Type B pancreatic cell (in vitro differentiated cells): ENCODE data around the gene KLK7. TPM values are rescaled to one million over a fixed set of nuclear protein-coding genes. Genes with fewer than 3 reads are reported as not detected.

Experiments used
- DNase-seq: peaks from one replicate; pipeline ENCODE4 v3.0.0; 2021; ENCODE audit warnings: mixed read lengths; ENCODE audit not compliant: unreplicated experiment; ENCODE audit errors: extremely low spot score
- H3K27ac Mint-ChIP-seq: 2 replicates; pipeline ENCODE4 v1.8.0; 2021; ENCODE audit warnings: mild to moderate bottlenecking, mixed read lengths
- H3K27me3 Mint-ChIP-seq: 2 replicates; pipeline ENCODE4 v1.8.0; 2021; ENCODE audit warnings: mixed read lengths
- H3K36me3 Mint-ChIP-seq: 2 replicates; pipeline ENCODE4 v1.8.0; 2021; ENCODE audit warnings: mixed read lengths
- H3K4me1 Mint-ChIP-seq: one replicate; pipeline ENCODE4 v1.8.0; 2021; ENCODE audit warnings: mixed read lengths; ENCODE audit not compliant: unreplicated experiment
- H3K4me3 Mint-ChIP-seq: 2 replicates; pipeline ENCODE4 v1.8.0; 2021; ENCODE audit warnings: mild to moderate bottlenecking, mixed read lengths
- H3K9me3 Mint-ChIP-seq: 2 replicates; pipeline ENCODE4 v1.8.0; 2021; ENCODE audit warnings: mixed read lengths
- total RNA-seq: library from RNA; stranded (reverse); gene quantifications from 2 replicates; pipeline ENCODE4 v1.2.1, GENCODE V29; 2021; ENCODE audit warnings: low replicate concordance
- TF ChIP-seq, protein P1 (sequence below): fragments of 200-600 bp; sonication (generic); conservative IDR thresholded peaks from 2 replicates; pipeline ENCODE4 v1.5.0; 2021; ENCODE audit warnings: antibody characterized with exemption, mild to moderate bottlenecking

KLK7 gene
- total RNA-seq, 1 donor from 2014 or later: not detected

DNA sequence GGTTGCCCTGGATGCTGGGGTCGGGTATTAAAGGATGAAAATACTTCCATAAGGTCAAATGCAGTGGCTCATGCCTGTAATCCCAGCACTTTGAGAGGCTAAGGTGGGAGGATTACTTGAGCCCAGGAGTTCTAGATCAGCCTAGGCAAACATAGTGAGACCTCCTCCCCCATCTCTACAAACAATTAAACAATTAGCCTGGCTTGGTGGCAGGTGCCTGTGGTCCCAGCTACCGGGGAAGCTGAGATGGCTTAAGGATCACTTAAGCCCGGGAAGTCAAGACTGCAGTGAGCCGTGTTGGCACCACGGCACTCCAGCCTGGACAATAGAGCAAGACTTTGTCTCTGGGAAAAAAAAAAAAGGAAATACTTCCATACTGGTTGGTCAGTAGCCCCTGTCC lies 41.2 kb upstream of the KLK7 start:
- no peaks in the 10 kb centered on the region for H3K36me3 Mint-ChIP-seq
- H3K4me1 Mint-ChIP-seq: no peaks in the 10 kb centered on the region
- TF ChIP-seq, protein P1, sequence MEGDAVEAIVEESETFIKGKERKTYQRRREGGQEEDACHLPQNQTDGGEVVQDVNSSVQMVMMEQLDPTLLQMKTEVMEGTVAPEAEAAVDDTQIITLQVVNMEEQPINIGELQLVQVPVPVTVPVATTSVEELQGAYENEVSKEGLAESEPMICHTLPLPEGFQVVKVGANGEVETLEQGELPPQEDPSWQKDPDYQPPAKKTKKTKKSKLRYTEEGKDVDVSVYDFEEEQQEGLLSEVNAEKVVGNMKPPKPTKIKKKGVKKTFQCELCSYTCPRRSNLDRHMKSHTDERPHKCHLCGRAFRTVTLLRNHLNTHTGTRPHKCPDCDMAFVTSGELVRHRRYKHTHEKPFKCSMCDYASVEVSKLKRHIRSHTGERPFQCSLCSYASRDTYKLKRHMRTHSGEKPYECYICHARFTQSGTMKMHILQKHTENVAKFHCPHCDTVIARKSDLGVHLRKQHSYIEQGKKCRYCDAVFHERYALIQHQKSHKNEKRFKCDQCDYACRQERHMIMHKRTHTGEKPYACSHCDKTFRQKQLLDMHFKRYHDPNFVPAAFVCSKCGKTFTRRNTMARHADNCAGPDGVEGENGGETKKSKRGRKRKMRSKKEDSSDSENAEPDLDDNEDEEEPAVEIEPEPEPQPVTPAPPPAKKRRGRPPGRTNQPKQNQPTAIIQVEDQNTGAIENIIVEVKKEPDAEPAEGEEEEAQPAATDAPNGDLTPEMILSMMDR: no peak
- no peak overlapping the region for H3K4me3 Mint-ChIP-seq
- H3K27ac Mint-ChIP-seq: no peak overlapping the region
- H3K9me3 Mint-ChIP-seq: no peaks in the 10 kb centered on the region
- peaks cover 43% of the 10 kb centered on the region for H3K27me3 Mint-ChIP-seq
- DNase-seq: no peak

DNA sequence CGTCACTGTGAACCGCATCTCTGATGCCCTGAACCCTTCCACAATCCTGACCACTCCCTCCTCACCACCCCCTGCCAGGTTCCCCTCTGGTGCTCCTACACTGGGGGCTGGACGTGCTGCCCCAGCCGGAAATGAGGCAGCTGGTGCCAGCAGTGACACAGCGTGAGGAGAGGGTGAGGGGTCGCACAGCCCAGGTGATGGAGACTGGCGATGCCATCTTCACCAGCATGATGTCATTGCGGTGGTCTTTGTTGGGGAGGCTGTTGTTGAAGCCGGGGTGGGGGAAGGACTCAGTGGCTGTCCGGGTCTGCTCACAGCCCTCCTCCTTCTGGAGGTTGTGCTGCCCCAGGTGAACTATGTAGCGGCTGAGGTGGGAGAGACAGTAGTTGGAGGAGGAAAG lies 40.2 kb upstream of the KLK7 start:
- Mint-ChIP-seq H3K27me3 (peaks cover 52% of the 10 kb centered on the region), H3K36me3 (no peaks in the 10 kb centered on the region), H3K9me3 (no peaks in the 10 kb centered on the region), H3K4me1 (no peaks in the 10 kb centered on the region), H3K27ac (no peak overlapping the region), H3K4me3 (no peak overlapping the region)
- DNase-seq: no peak
- TF ChIP-seq, protein P1: no peak

DNA sequence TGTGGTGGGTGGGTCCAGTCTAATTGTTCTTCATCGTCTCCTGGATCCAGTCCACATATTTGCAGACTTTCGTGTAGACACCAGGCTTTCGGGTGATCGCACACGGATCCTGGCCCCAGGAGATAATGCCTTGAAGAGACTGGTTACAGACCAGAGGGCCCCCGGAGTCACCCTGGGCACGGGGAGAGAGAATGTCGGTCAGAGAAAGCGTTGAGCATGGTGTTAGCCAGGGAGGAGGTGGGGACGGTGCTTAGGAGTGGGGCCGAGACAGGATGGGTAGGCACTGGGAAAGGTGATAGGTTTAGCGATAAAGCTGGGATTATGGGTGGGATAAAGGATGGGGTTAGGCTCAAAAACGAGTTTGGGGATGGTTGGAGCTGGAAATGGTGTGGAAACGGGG lies 38.8 kb upstream of the KLK7 start:
- no peak overlapping the region for H3K4me3 Mint-ChIP-seq
- H3K27ac Mint-ChIP-seq: no peak overlapping the region
- H3K36me3 Mint-ChIP-seq: no peaks in the 10 kb centered on the region
- no peak for DNase-seq
- H3K27me3 Mint-ChIP-seq: peaks cover 65% of the 10 kb centered on the region
- no peaks in the 10 kb centered on the region for H3K4me1 Mint-ChIP-seq
- TF ChIP-seq, protein P1: no peak
- H3K9me3 Mint-ChIP-seq: no peaks in the 10 kb centered on the region

DNA sequence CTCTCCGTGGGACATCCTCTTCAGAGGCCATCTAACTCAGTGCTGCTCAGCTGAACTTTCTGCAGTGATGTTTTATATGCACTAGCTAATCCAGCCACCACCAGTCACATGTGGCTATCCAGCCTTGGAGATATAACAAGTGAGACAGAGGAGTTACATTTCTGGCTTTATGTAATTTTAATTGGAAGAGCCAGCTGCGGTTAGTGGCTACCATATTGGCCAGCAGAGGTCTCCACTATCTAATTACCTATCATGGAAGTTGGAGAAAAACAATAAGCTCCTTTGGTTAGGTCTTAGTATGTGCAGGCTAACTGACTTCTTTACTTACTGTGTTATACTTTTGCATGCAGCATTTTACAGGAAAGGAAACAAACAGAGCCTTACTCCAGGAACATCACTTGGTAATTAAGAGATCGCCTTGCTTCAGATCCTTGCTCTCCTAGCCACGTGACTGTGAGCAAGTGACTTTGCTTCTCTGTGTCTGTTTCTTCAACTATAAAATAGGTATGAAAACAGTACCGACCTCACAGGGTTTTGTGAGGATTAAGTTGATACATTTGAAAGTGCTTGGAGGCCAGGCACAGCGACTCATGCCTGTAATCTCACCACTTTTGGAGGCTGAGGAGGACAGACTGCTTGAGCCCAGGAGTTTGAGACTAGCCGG lies 37.4 kb upstream of the KLK7 start:
- Mint-ChIP-seq H3K27me3 (peaks cover 73% of the 10 kb centered on the region), H3K9me3 (no peaks in the 10 kb centered on the region), H3K4me3 (peak overlapping the region; percentile 59), H3K27ac (peak overlapping the region; percentile 41), H3K36me3 (no peaks in the 10 kb centered on the region), H3K4me1 (no peaks in the 10 kb centered on the region)
- TF ChIP-seq, protein P1: peak; percentile 80
- DNase-seq: no peak

DNA sequence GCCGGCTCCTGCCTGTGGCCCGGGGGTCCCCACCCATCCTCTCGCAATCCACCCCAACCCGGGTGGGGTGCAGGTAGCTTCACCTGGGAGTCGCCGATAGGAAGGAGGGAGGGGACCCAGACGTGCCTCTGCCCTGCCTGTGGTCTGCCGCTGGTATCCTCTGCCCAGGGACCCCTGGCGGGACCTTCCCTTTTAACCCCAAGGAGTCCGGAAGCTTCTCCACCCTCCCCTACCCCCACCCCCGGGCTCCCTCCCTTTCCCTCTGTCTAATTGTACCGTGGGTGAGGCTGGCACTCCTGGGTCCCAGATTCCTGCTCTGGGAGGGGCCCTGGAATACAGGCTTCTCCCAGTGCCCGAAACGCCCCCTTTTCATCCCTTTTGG lies 35.8 kb upstream of the KLK7 start, which contains the start of gene KLK10:
TSS of gene KLK10 (minus strand) at position 166 of the 382 bp plus-strand sequence. CDS start 579 bp downstream, outside the sequence.
- no peak for DNase-seq
- Mint-ChIP-seq H3K27me3 (peaks cover 76% of the 10 kb centered on the region), H3K36me3 (no peaks in the 10 kb centered on the region), H3K27ac (peak within 1 kb of the TSS; percentile 25), H3K4me1 (no peaks in the 10 kb centered on the region), H3K9me3 (no peaks in the 10 kb centered on the region), H3K4me3 (peak within 1 kb of the TSS; percentile 85)
- TF ChIP-seq, protein P1: no peak
